ENCODE measurements around the gene TTR. TPM values are rescaled to one million over a fixed set of nuclear protein-coding genes. Genes with fewer than 3 reads are reported as not detected.

TTR gene
- total RNA-seq, 1 donor from 2014 or later = not detected

DNA sequence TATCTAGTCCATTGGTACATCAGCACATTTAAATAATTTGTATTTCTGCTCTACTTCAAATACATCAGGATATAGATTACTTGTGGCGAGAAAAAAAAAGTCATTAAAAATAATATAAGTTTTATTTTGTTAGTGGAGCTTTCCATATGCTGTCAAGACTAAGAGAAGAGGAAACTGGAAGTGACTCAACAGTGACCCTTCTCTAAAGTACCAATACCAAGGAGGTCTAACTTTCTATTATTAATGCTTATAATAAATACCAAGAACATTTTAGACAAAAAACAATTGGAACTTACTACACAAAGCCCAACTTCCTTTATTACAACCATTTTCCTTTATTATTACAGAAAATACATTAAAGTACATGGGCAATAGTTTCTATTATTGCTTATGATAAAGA lies 39.8 kb downstream of the TTR start:
- Histone ChIP-seq H3K79me2 (ENCODE audit: insufficient read depth, low read length) (no peaks in the 10 kb centered on the region), H3K9me3 (ENCODE audit: insufficient read depth, low read depth, low read length) (no peaks in the 10 kb centered on the region), H3K4me1 (ENCODE audit: insufficient read depth, low read length) (no peaks in the 10 kb centered on the region), H2AFZ (ENCODE audit: low read depth, low read length) (no peak overlapping the region), H3K27ac (ENCODE audit: low read depth, low read length) (no peak overlapping the region), H3K4me2 (ENCODE audit: low read length) (no peak overlapping the region), H3K36me3 (ENCODE audit: insufficient read depth, low read length) (no peaks in the 10 kb centered on the region), H3K9ac (ENCODE audit: low read length) (no peak overlapping the region), H3K27me3 (ENCODE audit: insufficient read depth, low read length) (no peaks in the 10 kb centered on the region), H3K4me3 (ENCODE audit: insufficient read depth, low read depth, low read length) (no peak overlapping the region), H4K20me1 (ENCODE audit: insufficient read depth, low read length) (no peaks in the 10 kb centered on the region)
- H3K4me1 Mint-ChIP-seq (ENCODE audit: low read depth, unreplicated experiment) = no peaks in the 10 kb centered on the region
- no peak overlapping the region for H3K27ac Mint-ChIP-seq (ENCODE audit: unreplicated experiment)
- H3K36me3 Mint-ChIP-seq (ENCODE audit: low read depth, unreplicated experiment) = no peaks in the 10 kb centered on the region
- FAIRE-seq (no peak), DNase-seq (ENCODE audit: low read depth) (no peak)
- no peak overlapping the region for H3K4me3 Mint-ChIP-seq (ENCODE audit: unreplicated experiment)
- no peaks in the 10 kb centered on the region for H3K27me3 Mint-ChIP-seq (ENCODE audit: low read depth, unreplicated experiment)
- H3K9me3 Mint-ChIP-seq (ENCODE audit: unreplicated experiment) = no peaks in the 10 kb centered on the region
- no peak for TF ChIP-seq EZH2 (IDR thresholded peaks at IDR 0.05; ENCODE audit: insufficient read depth, low read length)
- TF ChIP-seq, protein P1, sequence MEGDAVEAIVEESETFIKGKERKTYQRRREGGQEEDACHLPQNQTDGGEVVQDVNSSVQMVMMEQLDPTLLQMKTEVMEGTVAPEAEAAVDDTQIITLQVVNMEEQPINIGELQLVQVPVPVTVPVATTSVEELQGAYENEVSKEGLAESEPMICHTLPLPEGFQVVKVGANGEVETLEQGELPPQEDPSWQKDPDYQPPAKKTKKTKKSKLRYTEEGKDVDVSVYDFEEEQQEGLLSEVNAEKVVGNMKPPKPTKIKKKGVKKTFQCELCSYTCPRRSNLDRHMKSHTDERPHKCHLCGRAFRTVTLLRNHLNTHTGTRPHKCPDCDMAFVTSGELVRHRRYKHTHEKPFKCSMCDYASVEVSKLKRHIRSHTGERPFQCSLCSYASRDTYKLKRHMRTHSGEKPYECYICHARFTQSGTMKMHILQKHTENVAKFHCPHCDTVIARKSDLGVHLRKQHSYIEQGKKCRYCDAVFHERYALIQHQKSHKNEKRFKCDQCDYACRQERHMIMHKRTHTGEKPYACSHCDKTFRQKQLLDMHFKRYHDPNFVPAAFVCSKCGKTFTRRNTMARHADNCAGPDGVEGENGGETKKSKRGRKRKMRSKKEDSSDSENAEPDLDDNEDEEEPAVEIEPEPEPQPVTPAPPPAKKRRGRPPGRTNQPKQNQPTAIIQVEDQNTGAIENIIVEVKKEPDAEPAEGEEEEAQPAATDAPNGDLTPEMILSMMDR (IDR thresholded peaks at IDR 0.05; ENCODE audit: insufficient read depth, low read depth, low read length) = no peak

DNA sequence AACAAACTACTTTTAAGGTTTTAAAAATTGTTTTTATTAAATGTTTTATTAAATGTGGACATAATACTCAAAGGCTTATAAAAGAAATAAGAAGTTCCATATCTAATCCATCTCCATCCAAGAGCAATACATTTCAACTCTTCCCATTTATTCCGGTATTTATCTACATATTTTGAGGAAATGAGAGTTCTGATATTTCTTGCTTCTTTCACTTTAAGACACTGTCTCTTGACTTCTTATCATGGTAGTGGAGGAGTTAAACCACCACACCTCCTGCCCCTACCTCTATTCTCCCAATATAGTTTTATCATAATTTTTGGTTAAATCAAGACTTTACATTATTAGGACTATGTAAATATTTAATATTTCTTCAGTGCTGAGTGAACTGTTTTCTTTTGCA lies 40.7 kb downstream of the TTR start:
- Histone ChIP-seq H3K4me2 (ENCODE audit: low read length) (no peak overlapping the region), H4K20me1 (ENCODE audit: insufficient read depth, low read length) (no peaks in the 10 kb centered on the region), H3K9me3 (ENCODE audit: insufficient read depth, low read depth, low read length) (no peaks in the 10 kb centered on the region), H3K4me1 (ENCODE audit: insufficient read depth, low read length) (no peaks in the 10 kb centered on the region), H3K27me3 (ENCODE audit: insufficient read depth, low read length) (no peaks in the 10 kb centered on the region), H3K4me3 (ENCODE audit: insufficient read depth, low read depth, low read length) (no peak overlapping the region), H2AFZ (ENCODE audit: low read depth, low read length) (no peak overlapping the region), H3K36me3 (ENCODE audit: insufficient read depth, low read length) (no peaks in the 10 kb centered on the region), H3K79me2 (ENCODE audit: insufficient read depth, low read length) (no peaks in the 10 kb centered on the region), H3K27ac (ENCODE audit: low read depth, low read length) (no peak overlapping the region), H3K9ac (ENCODE audit: low read length) (no peak overlapping the region)
- DNase-seq (ENCODE audit: low read depth) = no peak
- Mint-ChIP-seq H3K4me3 (ENCODE audit: unreplicated experiment) (no peak overlapping the region), H3K27me3 (ENCODE audit: low read depth, unreplicated experiment) (no peaks in the 10 kb centered on the region), H3K9me3 (ENCODE audit: unreplicated experiment) (no peaks in the 10 kb centered on the region), H3K4me1 (ENCODE audit: low read depth, unreplicated experiment) (no peaks in the 10 kb centered on the region), H3K27ac (ENCODE audit: unreplicated experiment) (no peak overlapping the region), H3K36me3 (ENCODE audit: low read depth, unreplicated experiment) (no peaks in the 10 kb centered on the region)
- FAIRE-seq = no peak
- TF ChIP-seq, protein P1 (IDR thresholded peaks at IDR 0.05; ENCODE audit: insufficient read depth, low read depth, low read length) = no peak
- no peak for TF ChIP-seq EZH2 (IDR thresholded peaks at IDR 0.05; ENCODE audit: insufficient read depth, low read length)

DNA sequence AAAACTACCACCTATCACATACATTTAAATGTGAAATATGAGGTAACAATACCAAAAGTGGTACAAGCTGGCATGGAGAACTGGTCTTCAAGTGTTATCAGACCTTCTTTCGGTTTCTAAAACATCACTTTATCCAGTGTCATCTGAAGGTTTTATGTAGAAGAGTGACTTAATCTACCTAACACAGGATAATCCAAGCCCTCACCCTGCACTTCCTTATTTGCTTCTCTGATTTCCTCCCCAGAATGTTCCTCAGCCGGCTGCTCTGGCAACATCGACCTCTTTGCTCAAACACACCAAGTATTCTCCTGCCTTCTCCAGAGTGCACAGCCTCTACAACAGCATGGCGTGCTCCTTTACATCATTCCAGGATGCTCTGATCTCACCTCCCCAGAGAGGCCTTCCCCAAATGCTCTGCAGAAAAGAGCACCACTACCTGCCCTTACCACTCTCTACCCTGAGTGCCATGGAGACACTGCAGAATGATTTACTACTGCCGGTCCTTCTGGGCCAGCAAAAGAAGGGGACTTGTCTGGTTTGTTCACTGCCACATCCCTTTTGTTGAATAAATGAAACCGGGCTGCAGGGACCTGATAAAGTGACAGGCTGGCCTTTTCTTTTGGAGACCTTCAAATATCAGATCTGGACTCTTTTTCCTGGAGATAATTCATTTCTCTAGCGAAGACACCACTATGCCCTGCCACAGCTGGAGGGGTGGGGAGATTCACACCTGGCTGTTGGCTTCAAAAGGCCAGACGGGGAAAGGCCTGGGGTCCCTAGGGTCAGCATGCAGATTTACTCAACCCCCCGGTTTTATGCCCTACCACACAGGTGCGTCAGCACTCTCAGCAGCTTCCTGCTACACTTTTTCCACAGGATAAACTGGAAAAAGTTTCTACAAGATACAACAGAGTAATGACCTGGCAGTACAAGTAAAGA lies 42.0 kb downstream of the TTR start:
- H3K79me2 ChIP-seq (ENCODE audit: insufficient read depth, low read length) = no peaks in the 10 kb centered on the region
- Mint-ChIP-seq H3K4me1 (ENCODE audit: low read depth, unreplicated experiment) (no peaks in the 10 kb centered on the region), H3K36me3 (ENCODE audit: low read depth, unreplicated experiment) (no peaks in the 10 kb centered on the region), H3K27ac (ENCODE audit: unreplicated experiment) (no peak overlapping the region), H3K27me3 (ENCODE audit: low read depth, unreplicated experiment) (no peaks in the 10 kb centered on the region), H3K9me3 (ENCODE audit: unreplicated experiment) (no peaks in the 10 kb centered on the region), H3K4me3 (ENCODE audit: unreplicated experiment) (no peak overlapping the region)
- no peaks in the 10 kb centered on the region for H3K4me1 ChIP-seq (ENCODE audit: insufficient read depth, low read length)
- no peak overlapping the region for H3K4me2 ChIP-seq (ENCODE audit: low read length)
- H4K20me1 ChIP-seq (ENCODE audit: insufficient read depth, low read length) = no peaks in the 10 kb centered on the region
- H3K27me3 ChIP-seq (ENCODE audit: insufficient read depth, low read length) = no peaks in the 10 kb centered on the region
- no peak overlapping the region for H2AFZ ChIP-seq (ENCODE audit: low read depth, low read length)
- H3K9me3 ChIP-seq (ENCODE audit: insufficient read depth, low read depth, low read length) = no peaks in the 10 kb centered on the region
- H3K27ac ChIP-seq (ENCODE audit: low read depth, low read length) = no peak overlapping the region
- DNase-seq (ENCODE audit: low read depth) (no peak), FAIRE-seq (no peak)
- H3K9ac ChIP-seq (ENCODE audit: low read length) = no peak overlapping the region
- H3K36me3 ChIP-seq (ENCODE audit: insufficient read depth, low read length) = no peaks in the 10 kb centered on the region
- TF ChIP-seq, protein P1 (IDR thresholded peaks at IDR 0.05; ENCODE audit: insufficient read depth, low read depth, low read length) = no peak
- no peak for TF ChIP-seq EZH2 (IDR thresholded peaks at IDR 0.05; ENCODE audit: insufficient read depth, low read length)
- no peak overlapping the region for H3K4me3 ChIP-seq (ENCODE audit: insufficient read depth, low read depth, low read length)

Measured in astrocyte (in vitro differentiated cells and primary cell).